ENCODE data around the gene ARHGEF16.

ARHGEF16 gene

GRCh38 chr1:3418600-3418999 lies 35.9 kb upstream of the ARHGEF16 start:
- Histone ChIP-seq H3K9ac (no peak overlapping the region), H3K4me3 (no peak overlapping the region), H3K36me3 (no peaks in the 10 kb centered on the region), H4K20me1 (peaks cover 0 to 49% (median 7%) of the 10 kb centered on the region in 11 experiments; a peak in 9 of 22 replicates), H3K27ac (no peak overlapping the region), H3K9me3 (replicated peaks in 1 of 11) (peaks cover 12 to 17% (median 15%) of the 10 kb centered on the region in 11 experiments), H3K4me2 (no peak overlapping the region), H3K4me1 (peaks cover 7 to 19% (median 8%) of the 10 kb centered on the region in 10 experiments; a peak in 16 of 20 replicates), H3K27me3 (peaks cover 41 to 71% (median 51%) of the 10 kb centered on the region in 11 experiments)
- no peak for TF ChIP-seq Cebpa-rat (IDR thresholded peaks at IDR 0.05)

DNA sequence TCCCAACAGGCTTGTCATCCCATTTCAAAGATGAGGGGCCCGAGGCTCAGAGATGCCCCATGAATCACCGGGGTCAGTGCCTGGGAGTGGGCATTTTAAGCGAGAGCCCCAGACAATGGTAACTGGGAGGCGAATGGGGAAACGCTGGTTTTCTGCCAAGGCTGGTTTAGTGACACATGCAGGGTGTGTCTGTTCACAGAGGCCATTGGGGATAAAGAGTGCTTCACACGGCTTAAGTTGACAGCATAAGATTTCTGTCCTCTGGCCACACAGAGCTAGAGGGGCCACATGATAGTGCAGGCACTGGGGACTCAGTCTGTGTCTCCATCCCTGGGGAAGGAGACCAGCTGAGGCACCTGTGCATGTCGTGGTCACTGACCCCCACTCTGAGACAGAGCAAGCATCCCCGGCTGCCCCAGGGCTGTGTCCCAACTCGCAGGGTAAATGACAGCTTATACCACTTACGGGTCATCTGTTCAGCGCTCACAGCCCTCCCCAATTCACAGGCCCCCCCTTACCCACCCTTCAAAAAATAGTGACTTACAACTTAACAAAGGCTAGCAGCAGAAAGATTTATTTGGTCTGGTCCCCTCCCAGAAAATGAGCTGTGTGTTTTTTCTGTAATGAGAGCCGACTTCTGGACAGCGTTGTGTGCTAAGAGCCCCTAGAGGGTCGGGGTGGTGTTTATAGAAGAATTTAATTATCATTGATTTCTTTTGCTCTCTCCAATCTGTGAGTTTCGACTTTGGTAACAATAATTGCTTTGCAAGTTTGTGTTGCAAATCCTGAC lies 34.9 kb upstream of the ARHGEF16 start:
- H3K4me3 ChIP-seq, result no peak overlapping the region
- no peak for TF ChIP-seq Cebpa-rat (IDR thresholded peaks at IDR 0.05)
- no peak overlapping the region for H3K27ac ChIP-seq
- H3K27me3 ChIP-seq, result peaks cover 48 to 80% (median 60%) of the 10 kb centered on the region in 11 experiments
- H3K9me3 ChIP-seq (replicated peaks in 1 of 11), result peaks cover 12 to 17% (median 15%) of the 10 kb centered on the region in 11 experiments
- H4K20me1 ChIP-seq, result peaks cover 0 to 48% (median 8%) of the 10 kb centered on the region in 11 experiments; a peak in 9 of 22 replicates
- no peak overlapping the region for H3K4me2 ChIP-seq
- peaks cover 8 to 30% (median 18%) of the 10 kb centered on the region in 10 experiments; a peak in 16 of 20 replicates for H3K4me1 ChIP-seq
- H3K9ac ChIP-seq, result no peak overlapping the region
- no peaks in the 10 kb centered on the region for H3K36me3 ChIP-seq

DNA sequence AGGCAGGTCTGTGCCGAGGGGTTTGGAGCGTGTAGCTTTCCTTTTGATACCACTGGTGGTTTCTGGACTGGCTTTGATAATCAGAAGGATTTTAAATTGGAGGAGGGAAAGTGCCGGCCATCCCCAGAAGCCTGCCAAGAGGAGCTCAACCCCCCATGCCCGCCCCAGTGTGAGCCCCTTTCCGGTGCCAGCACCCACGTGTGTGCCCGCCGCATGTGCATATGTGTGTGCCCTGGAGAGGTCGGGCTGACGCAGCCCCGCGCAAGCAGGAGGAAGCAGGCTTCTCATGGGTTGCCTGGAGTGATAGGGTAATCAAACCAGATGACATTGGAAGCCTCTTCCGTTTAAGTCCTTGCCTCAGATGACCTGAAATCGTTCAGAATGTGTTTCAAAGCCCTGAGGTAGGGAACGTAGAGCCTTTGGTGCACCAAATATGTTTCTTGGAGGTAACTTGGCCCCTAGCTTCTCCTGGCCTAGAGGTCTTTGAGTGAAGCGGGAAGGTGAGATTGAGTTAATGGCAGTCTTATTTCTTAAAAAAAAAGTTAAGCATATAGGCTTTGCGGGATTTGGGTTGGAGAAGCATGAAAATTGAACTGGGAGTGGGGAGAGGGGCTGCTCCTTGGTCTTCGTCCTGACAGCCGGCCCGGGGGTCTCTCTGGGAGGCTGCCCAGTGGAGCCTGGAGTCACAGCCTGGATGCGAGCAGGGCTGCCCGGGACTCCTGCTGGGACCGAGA lies 34.1 kb upstream of the ARHGEF16 start:
- no peak overlapping the region for H3K4me3 ChIP-seq
- peaks cover 12 to 17% (median 15%) of the 10 kb centered on the region in 11 experiments for H3K9me3 ChIP-seq (replicated peaks in 1 of 11)
- H4K20me1 ChIP-seq, result peaks cover 0 to 48% (median 8%) of the 10 kb centered on the region in 11 experiments; a peak in 9 of 22 replicates
- TF ChIP-seq Cebpa-rat (IDR thresholded peaks at IDR 0.05), result no peak
- H3K36me3 ChIP-seq, result no peaks in the 10 kb centered on the region
- H3K4me2 ChIP-seq, result no peak overlapping the region
- H3K27me3 ChIP-seq, result peaks cover 48 to 79% (median 60%) of the 10 kb centered on the region in 11 experiments
- no peak overlapping the region for H3K27ac ChIP-seq
- H3K4me1 ChIP-seq, result peaks cover 8 to 33% (median 20%) of the 10 kb centered on the region in 10 experiments; a peak in 16 of 20 replicates
- H3K9ac ChIP-seq, result no peak overlapping the region

GRCh38 chr1:3422638-3423037 lies 31.8 kb upstream of the ARHGEF16 start:
- H3K4me2 ChIP-seq, result peak overlapping the region in 7 of 11 experiments; percentile 46 to 67 (median 58); a peak in 14 of 22 replicates
- no peak overlapping the region for H3K4me3 ChIP-seq
- H3K27ac ChIP-seq, result no peak overlapping the region
- peaks cover 8 to 25% (median 20%) of the 10 kb centered on the region in 10 experiments; a peak in 16 of 20 replicates for H3K4me1 ChIP-seq
- peaks cover 0 to 1% (median 0%) of the 10 kb centered on the region in 11 experiments; a peak in 3 of 22 replicates for H3K9me3 ChIP-seq (replicated peaks in 1 of 11)
- H3K9ac ChIP-seq, result peak overlapping the region in 2 of 11 experiments; percentile 2 to 25; a peak in 1 of 22 replicates
- peaks cover 48 to 69% (median 60%) of the 10 kb centered on the region in 11 experiments for H3K27me3 ChIP-seq
- no peak for TF ChIP-seq Cebpa-rat (IDR thresholded peaks at IDR 0.05)
- no peaks in the 10 kb centered on the region for H3K36me3 ChIP-seq
- peaks cover 0 to 55% (median 8%) of the 10 kb centered on the region in 11 experiments; a peak in 9 of 22 replicates for H4K20me1 ChIP-seq

GRCh38 chr1:3423245-3423829 lies 31.1 kb upstream of the ARHGEF16 start:
- Histone ChIP-seq H3K4me2 (peak overlapping the region; percentile 8 to 67 (median 52); a peak in 19 of 22 replicates), H3K36me3 (no peaks in the 10 kb centered on the region), H3K4me3 (no peak overlapping the region), H3K4me1 (peaks cover 8 to 25% (median 20%) of the 10 kb centered on the region in 10 experiments; a peak in 16 of 20 replicates), H3K27ac (no peak overlapping the region), H4K20me1 (peaks cover 0 to 57% (median 8%) of the 10 kb centered on the region in 11 experiments; a peak in 10 of 22 replicates), H3K27me3 (peaks cover 48 to 69% (median 60%) of the 10 kb centered on the region in 11 experiments), H3K9ac (peak overlapping the region in 4 of 11 experiments; percentile 2 to 50 (median 28); a peak in 4 of 22 replicates), H3K9me3 (replicated peaks in 1 of 11) (no peaks in the 10 kb centered on the region)
- TF ChIP-seq Cebpa-rat (IDR thresholded peaks at IDR 0.05), result no peak

DNA sequence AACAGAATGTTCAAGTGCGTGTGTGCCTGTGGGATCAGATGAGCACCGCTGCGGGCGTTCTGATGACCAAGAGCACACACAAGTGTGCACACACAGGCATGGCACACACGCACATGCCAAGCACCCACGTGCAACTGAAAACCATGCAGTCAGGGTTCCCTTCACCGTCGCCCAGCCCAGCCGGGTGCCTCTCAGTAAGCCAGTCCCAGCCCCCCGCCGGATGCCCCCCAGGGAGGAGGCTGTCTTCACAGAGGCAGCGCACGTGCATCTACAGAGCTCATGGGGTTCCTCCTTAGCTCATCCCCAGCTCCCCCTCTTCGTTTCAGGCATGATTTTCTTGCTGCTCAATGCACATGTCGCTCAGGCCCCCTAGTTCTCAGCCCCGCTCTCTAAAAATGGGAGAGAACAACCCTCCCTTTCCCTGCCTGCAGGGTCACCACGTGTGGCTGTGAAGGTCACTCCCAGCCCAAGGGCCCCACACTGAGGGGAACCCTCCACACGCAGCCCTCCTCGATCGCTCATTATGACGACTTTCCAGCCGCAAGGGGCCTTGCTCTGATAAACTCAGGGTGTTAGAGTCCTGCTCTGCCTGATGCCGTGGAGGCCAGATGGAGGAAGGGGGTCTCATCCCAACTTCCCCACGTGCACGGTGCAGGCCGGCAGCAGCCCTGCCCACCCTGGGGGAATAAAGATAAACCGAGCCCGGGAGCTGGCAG lies 30.4 kb upstream of the ARHGEF16 start:
- Histone ChIP-seq H3K4me1 (peaks cover 8 to 25% (median 20%) of the 10 kb centered on the region in 10 experiments; a peak in 16 of 20 replicates), H3K9me3 (replicated peaks in 1 of 11) (no peaks in the 10 kb centered on the region), H4K20me1 (peaks cover 0 to 58% (median 8%) of the 10 kb centered on the region in 11 experiments; a peak in 10 of 22 replicates), H3K9ac (no peak overlapping the region; a peak in 2 of 22 replicates), H3K4me2 (peak overlapping the region; percentile 45 to 74 (median 55); a peak in 18 of 22 replicates), H3K4me3 (no peak overlapping the region), H3K27me3 (peaks cover 45 to 62% (median 53%) of the 10 kb centered on the region in 11 experiments), H3K36me3 (no peaks in the 10 kb centered on the region), H3K27ac (no peak overlapping the region)
- TF ChIP-seq Cebpa-rat (IDR thresholded peaks at IDR 0.05), result no peak

DNA sequence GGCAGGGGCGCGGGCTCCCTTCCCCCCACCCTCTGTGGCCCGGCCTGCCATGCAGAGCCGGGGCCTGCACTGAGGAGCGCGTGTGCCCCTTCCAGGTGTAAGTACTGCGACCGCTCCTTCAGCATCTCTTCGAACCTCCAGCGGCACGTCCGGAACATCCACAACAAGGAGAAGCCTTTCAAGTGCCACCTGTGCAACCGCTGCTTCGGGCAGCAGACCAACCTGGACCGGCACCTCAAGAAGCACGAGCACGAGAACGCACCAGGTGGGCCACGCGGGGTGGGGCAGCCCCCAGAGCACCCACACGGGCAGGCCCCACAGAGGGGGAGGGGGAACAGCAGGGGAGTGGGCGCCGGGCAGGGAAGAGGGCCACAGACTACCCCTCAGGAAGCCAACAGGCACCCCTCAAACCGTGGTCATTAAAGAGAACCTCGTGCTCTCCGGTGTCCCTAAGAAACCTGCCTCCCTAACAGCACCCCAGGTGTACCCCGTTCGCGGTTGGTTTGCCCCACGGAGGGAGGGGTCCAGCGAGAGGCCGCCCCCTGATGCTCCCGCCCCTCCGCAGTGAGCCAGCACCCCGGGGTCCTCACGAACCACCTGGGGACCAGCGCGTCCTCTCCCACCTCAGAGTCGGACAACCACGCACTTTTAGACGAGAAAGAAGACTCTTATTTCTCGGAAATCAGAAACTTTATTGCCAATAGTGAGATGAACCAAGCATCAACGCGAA lies 28.8 kb upstream of the ARHGEF16 start:
- peaks cover 8 to 25% (median 20%) of the 10 kb centered on the region in 10 experiments; a peak in 16 of 20 replicates for H3K4me1 ChIP-seq
- peaks cover 29 to 46% (median 37%) of the 10 kb centered on the region in 11 experiments for H3K27me3 ChIP-seq
- H3K9ac ChIP-seq, result no peak overlapping the region
- H3K4me2 ChIP-seq, result no peak overlapping the region; a peak in 1 of 22 replicates
- no peak for TF ChIP-seq Cebpa-rat (IDR thresholded peaks at IDR 0.05)
- H4K20me1 ChIP-seq, result peaks cover 0 to 68% (median 8%) of the 10 kb centered on the region in 11 experiments; a peak in 10 of 22 replicates
- no peaks in the 10 kb centered on the region for H3K36me3 ChIP-seq
- no peak overlapping the region for H3K4me3 ChIP-seq
- H3K27ac ChIP-seq, result no peak overlapping the region
- no peaks in the 10 kb centered on the region for H3K9me3 ChIP-seq (replicated peaks in 1 of 11)

Data from BLaER1 treated with 17β-estradiol and CSF1 and Interleukin-3, amounts not matched to agents 10 nM and 100 nM (cell line).